Activated naive CD8-positive, alpha-beta T cell treated with anti-CD3 and anti-CD28 coated beads, Interleukin-2, amount 50 U/mL, for 24 hours (primary cell): ENCODE results near the gene METTL2A.
"Not testable (repeated sequence)": the region's sequence is repeated elsewhere in the genome, so short reads cannot be mapped to it uniquely, and the experiment has no call there.

ENCODE experiments used
- ATAC-seq: fragments of 150-1000 bp; cut with Tn5 transposase; one replicate; pipeline ENCODE4 v1.10.0; 2021
- DNase-seq: peaks from one replicate; pipeline ENCODE4 v3.0.0; 2021
- H3K27ac Mint-ChIP-seq: one replicate; pipeline ENCODE4 v1.8.0; 2021; ENCODE audit warnings: mild to moderate bottlenecking, mixed read lengths
- H3K27me3 Mint-ChIP-seq: one replicate; pipeline ENCODE4 v1.8.0; 2021; ENCODE audit warnings: mixed read lengths
- H3K36me3 Mint-ChIP-seq: one replicate; pipeline ENCODE4 v1.8.0; 2021; ENCODE audit warnings: low read depth, mixed read lengths
- H3K4me1 Mint-ChIP-seq: one replicate; pipeline ENCODE4 v1.8.0; 2021; ENCODE audit warnings: mixed read lengths
- H3K4me3 Mint-ChIP-seq: one replicate; pipeline ENCODE4 v1.8.0; 2021; ENCODE audit warnings: mild to moderate bottlenecking, moderate library complexity, mixed read lengths
- H3K9me3 Mint-ChIP-seq: one replicate; pipeline ENCODE4 v1.8.0; 2021; ENCODE audit warnings: mixed read lengths

The METTL2A gene

GRCh38 chr17:62423647-62424461, at the start of gene METTL2A:
Gene METTL2A (plus strand): TSS chr17:62423897. CDS start chr17:62423903, 6 bp downstream.
- Mint-ChIP-seq H3K4me3 (peak within 1 kb of the TSS; percentile 98), H3K36me3 (peaks cover 25% of the 10 kb centered on the region), H3K4me1 (peaks cover 37% of the 10 kb centered on the region), H3K27ac (peak within 1 kb of the TSS; percentile 95)
- not testable (repeated sequence) for H3K9me3 Mint-ChIP-seq, H3K27me3 Mint-ChIP-seq
- DNase-seq (peak; percentile 87), ATAC-seq (peak; percentile 94)

GRCh38 chr17:62380253-62380652, 43.4 kb upstream of the METTL2A start, which contains the start of gene EFCAB3:
Gene EFCAB3 (plus strand): TSS chr17:62380553. CDS start chr17:62382980, 2,427 bp downstream.
- no peak within 1 kb of the TSS for H3K27ac Mint-ChIP-seq
- H3K27me3 Mint-ChIP-seq: peaks cover 27% of the 10 kb centered on the region
- DNase-seq (no peak), ATAC-seq (no peak)
- no peaks in the 10 kb centered on the region for H3K4me1 Mint-ChIP-seq
- no peaks in the 10 kb centered on the region for H3K36me3 Mint-ChIP-seq
- H3K4me3 Mint-ChIP-seq: no peak within 1 kb of the TSS
- H3K9me3 Mint-ChIP-seq: no peaks in the 10 kb centered on the region

- Mint-ChIP-seq H3K36me3 (no peaks in the 10 kb centered on the region), H3K4me3 (no peak overlapping the region), H3K27me3 (peaks cover 21% of the 10 kb centered on the region), H3K27ac (no peak overlapping the region), H3K4me1 (no peaks in the 10 kb centered on the region), H3K9me3 (no peaks in the 10 kb centered on the region)
- ATAC-seq (no peak), DNase-seq (no peak)
Measured at GRCh38 chr17:62381561-62381960, 42.1 kb upstream of the METTL2A start.

- H3K9me3 Mint-ChIP-seq: no peaks in the 10 kb centered on the region
- H3K27me3 Mint-ChIP-seq: peaks cover 23% of the 10 kb centered on the region
- H3K4me1 Mint-ChIP-seq: no peaks in the 10 kb centered on the region
- no peak overlapping the region for H3K27ac Mint-ChIP-seq
- no peaks in the 10 kb centered on the region for H3K36me3 Mint-ChIP-seq
- DNase-seq (no peak), ATAC-seq (no peak)
- no peak overlapping the region for H3K4me3 Mint-ChIP-seq
Measured at GRCh38 chr17:62388856-62389255, 34.8 kb upstream of the METTL2A start.

- H3K4me1 Mint-ChIP-seq: no peaks in the 10 kb centered on the region
- ATAC-seq (no peak), DNase-seq (no peak)
- H3K27me3 Mint-ChIP-seq: peaks cover 19% of the 10 kb centered on the region
- no peak overlapping the region for H3K4me3 Mint-ChIP-seq
- H3K27ac Mint-ChIP-seq: no peak overlapping the region
- H3K36me3 Mint-ChIP-seq: no peaks in the 10 kb centered on the region
- no peaks in the 10 kb centered on the region for H3K9me3 Mint-ChIP-seq
Measured at GRCh38 chr17:62392908-62393307, 30.8 kb upstream of the METTL2A start.

- no peak overlapping the region for H3K27ac Mint-ChIP-seq
- no peak for ATAC-seq
- peaks cover 20% of the 10 kb centered on the region for H3K27me3 Mint-ChIP-seq
- DNase-seq: no peak
- H3K9me3 Mint-ChIP-seq: peaks cover 4% of the 10 kb centered on the region
- no peaks in the 10 kb centered on the region for H3K36me3 Mint-ChIP-seq
- H3K4me3 Mint-ChIP-seq: no peak overlapping the region
- no peaks in the 10 kb centered on the region for H3K4me1 Mint-ChIP-seq
Measured at GRCh38 chr17:62398891-62399290, 24.8 kb upstream of the METTL2A start.

GRCh38 chr17:62405451-62405850, 18.2 kb upstream of the METTL2A start:
- H3K27ac Mint-ChIP-seq: no peak overlapping the region
- H3K4me3 Mint-ChIP-seq: no peak overlapping the region
- no peaks in the 10 kb centered on the region for H3K36me3 Mint-ChIP-seq
- no peak for ATAC-seq
- DNase-seq: no peak
- peaks cover 19% of the 10 kb centered on the region for H3K27me3 Mint-ChIP-seq
- H3K9me3 Mint-ChIP-seq: peaks cover 4% of the 10 kb centered on the region
- no peaks in the 10 kb centered on the region for H3K4me1 Mint-ChIP-seq

- H3K4me1 Mint-ChIP-seq, H3K4me3 Mint-ChIP-seq, H3K9me3 Mint-ChIP-seq, H3K36me3 Mint-ChIP-seq, DNase-seq, H3K27ac Mint-ChIP-seq, ATAC-seq: not testable (repeated sequence)
- H3K27me3 Mint-ChIP-seq: peaks cover 16% of the 10 kb centered on the region
Measured at GRCh38 chr17:62413090-62413489, 10.6 kb upstream of the METTL2A start.

GRCh38 chr17:62426214-62426613, 2.5 kb downstream of the METTL2A start:
- peaks cover 32% of the 10 kb centered on the region for H3K36me3 Mint-ChIP-seq
- not testable (repeated sequence) for DNase-seq, H3K9me3 Mint-ChIP-seq, H3K4me3 Mint-ChIP-seq, ATAC-seq, H3K27ac Mint-ChIP-seq, H3K27me3 Mint-ChIP-seq
- H3K4me1 Mint-ChIP-seq: peaks cover 37% of the 10 kb centered on the region

GRCh38 chr17:62435251-62435650, 11.6 kb downstream of the METTL2A start:
- H3K36me3 Mint-ChIP-seq: peaks cover 24% of the 10 kb centered on the region
- not testable (repeated sequence) for H3K9me3 Mint-ChIP-seq, DNase-seq, H3K27me3 Mint-ChIP-seq, ATAC-seq, H3K27ac Mint-ChIP-seq, H3K4me3 Mint-ChIP-seq, H3K4me1 Mint-ChIP-seq

GRCh38 chr17:62441181-62441580, 17.5 kb downstream of the METTL2A start:
- H3K4me3 Mint-ChIP-seq, H3K9me3 Mint-ChIP-seq, H3K27me3 Mint-ChIP-seq, DNase-seq, ATAC-seq, H3K27ac Mint-ChIP-seq, H3K4me1 Mint-ChIP-seq: not testable (repeated sequence)
- peaks cover 36% of the 10 kb centered on the region for H3K36me3 Mint-ChIP-seq

- Mint-ChIP-seq H3K27ac (no peak overlapping the region), H3K4me1 (no peaks in the 10 kb centered on the region), H3K36me3 (peaks cover 46% of the 10 kb centered on the region), H3K9me3 (no peaks in the 10 kb centered on the region), H3K27me3 (no peaks in the 10 kb centered on the region), H3K4me3 (no peak overlapping the region)
- ATAC-seq (no peak), DNase-seq (no peak)
Measured at GRCh38 chr17:62444063-62444462, 20.4 kb downstream of the METTL2A start.

GRCh38 chr17:62445791-62446190, 22.1 kb downstream of the METTL2A start:
- not testable (repeated sequence) for H3K27me3 Mint-ChIP-seq, H3K9me3 Mint-ChIP-seq, H3K4me3 Mint-ChIP-seq, ATAC-seq, H3K27ac Mint-ChIP-seq, DNase-seq, H3K4me1 Mint-ChIP-seq
- peaks cover 44% of the 10 kb centered on the region for H3K36me3 Mint-ChIP-seq

GRCh38 chr17:62452195-62452594, 28.5 kb downstream of the METTL2A start:
- H3K4me3 Mint-ChIP-seq, DNase-seq, H3K9me3 Mint-ChIP-seq, H3K27me3 Mint-ChIP-seq, ATAC-seq, H3K27ac Mint-ChIP-seq: not testable (repeated sequence)
- peaks cover 19% of the 10 kb centered on the region for H3K36me3 Mint-ChIP-seq
- H3K4me1 Mint-ChIP-seq: peaks cover 18% of the 10 kb centered on the region

- not testable (repeated sequence) for H3K9me3 Mint-ChIP-seq, H3K4me3 Mint-ChIP-seq, H3K27ac Mint-ChIP-seq, ATAC-seq, DNase-seq, H3K27me3 Mint-ChIP-seq
- Mint-ChIP-seq H3K36me3 (peaks cover 11% of the 10 kb centered on the region), H3K4me1 (peaks cover 18% of the 10 kb centered on the region)
Measured at GRCh38 chr17:62453041-62453440, 29.3 kb downstream of the METTL2A start.
